ENCODE measurements around the gene SLC7A10. TPM values are rescaled to one million over a fixed set of nuclear protein-coding genes. Genes with fewer than 3 reads are reported as not detected.

SLC7A10 gene
- total RNA-seq, 1 experiment from 2014 or later, result 1.1 TPM

- POLR2A ChIA-PET, result no interaction called here
- no peak overlapping the region for H3K4me3 ChIP-seq (ENCODE audit: low read depth in 2 of 2, low read length in 2 of 2)
- BruUV-seq (replicated peaks), result no TSS peak
These were observed 51.5 kb downstream of the SLC7A10 start for GRCh38 chr19:33174186-33174585.

GRCh38 chr19:33171916-33172359, 53.7 kb downstream of the SLC7A10 start:
- intact Hi-C loops (cut with micrococcal nuclease; ENCODE audit: unreplicated experiment) (no loop called here), in situ Hi-C loops (cut with HindIII; ENCODE audit: low pct_unique_long_range_greater_than_20kb, low sequenced_read_pairs) (no loop called here)
- H3K27ac ChIP-seq (ENCODE audit: low read length), result no peak overlapping the region; the same call in 1 of the 2 replicates
- H3K9me3 ChIP-seq (ENCODE audit: control insufficient read depth, insufficient read depth, low read depth, low read length), result no peaks in the 10 kb centered on the region; the same call in 1 of the 2 replicates
- peaks cover 36% of the 10 kb centered on the region for H3K4me1 ChIP-seq (ENCODE audit: control insufficient read depth, insufficient read depth, low read length)
- TF ChIP-seq TCF7L2 (IDR thresholded peaks at IDR 0.05; ENCODE audit: low read depth, low read length), result no peak
- no peak for TF ChIP-seq CTCF (IDR thresholded peaks at IDR 0.05)
- no peak for TF ChIP-seq SIN3A (IDR thresholded peaks at IDR 0.05; ENCODE audit: borderline replicate concordance, insufficient read depth, low read depth, low read length)
- no peak for TF ChIP-seq REST (IDR thresholded peaks at IDR 0.05; ENCODE audit: insufficient read depth in 1 of 2, low read depth in 2 of 2, low read length in 1 of 2)
- no peak for TF ChIP-seq POLR2AphosphoS5 (IDR thresholded peaks at IDR 0.05; ENCODE audit: low read depth, low read length)
- H3K4me3 ChIP-seq (ENCODE audit: low read depth in 2 of 2, low read length in 2 of 2), result no peak overlapping the region
- POLR2A ChIA-PET, result no interaction called here
- ATAC-seq, result no peak
- no peak for DNase-seq (ENCODE audit: low read depth, low spot score)
- BruUV-seq (replicated peaks), result no TSS peak
- CTCF ChIA-PET, result no interaction called here
- no peaks in the 10 kb centered on the region; the same call in 1 of the 2 replicates for H3K36me3 ChIP-seq (ENCODE audit: control insufficient read depth, insufficient read depth, low read length)
- H3K27me3 ChIP-seq (ENCODE audit: control insufficient read depth, insufficient read depth, low read length), result no peaks in the 10 kb centered on the region

More at GRCh38 chr19:33174186-33174585, 51.5 kb downstream of the SLC7A10 start:
- no peaks in the 10 kb centered on the region for H3K9me3 ChIP-seq (ENCODE audit: control insufficient read depth, insufficient read depth, low read depth, low read length)
- H3K27me3 ChIP-seq (ENCODE audit: control insufficient read depth, insufficient read depth, low read length), result no peaks in the 10 kb centered on the region
- H3K4me1 ChIP-seq (ENCODE audit: control insufficient read depth, insufficient read depth, low read length), result peaks cover 36% of the 10 kb centered on the region
- H3K27ac ChIP-seq (ENCODE audit: low read length), result 0 out of 2 replicates have a peak overlapping the region, but pooled peaks have one; percentile 5
- no peaks in the 10 kb centered on the region; the same call in 1 of the 2 replicates for H3K36me3 ChIP-seq (ENCODE audit: control insufficient read depth, insufficient read depth, low read length)
- in situ Hi-C loops (cut with HindIII; ENCODE audit: low pct_unique_long_range_greater_than_20kb, low sequenced_read_pairs) (no loop called here), intact Hi-C loops (cut with micrococcal nuclease; ENCODE audit: unreplicated experiment) (no loop called here)
- TF ChIP-seq SIN3A (IDR thresholded peaks at IDR 0.05; ENCODE audit: borderline replicate concordance, insufficient read depth, low read depth, low read length) (no peak), CTCF (IDR thresholded peaks at IDR 0.05) (no peak), POLR2AphosphoS5 (IDR thresholded peaks at IDR 0.05; ENCODE audit: low read depth, low read length) (no peak), TCF7L2 (IDR thresholded peaks at IDR 0.05; ENCODE audit: low read depth, low read length) (no peak), REST (IDR thresholded peaks at IDR 0.05; ENCODE audit: insufficient read depth in 1 of 2, low read depth in 2 of 2, low read length in 1 of 2) (no peak)
- DNase-seq (ENCODE audit: low read depth, low spot score) (no peak), ATAC-seq (no peak)
- CTCF ChIA-PET, result interaction anchor here (0.6 to 1.8 kb wide), 2 partner anchors 9 to 10 kb away, joined by 4 to 7 read pairs; no protein-coding TSS in a partner anchor

All from Panc1 (cell line).